ENCODE data around the gene GABRR2.

GABRR2 gene

DNA sequence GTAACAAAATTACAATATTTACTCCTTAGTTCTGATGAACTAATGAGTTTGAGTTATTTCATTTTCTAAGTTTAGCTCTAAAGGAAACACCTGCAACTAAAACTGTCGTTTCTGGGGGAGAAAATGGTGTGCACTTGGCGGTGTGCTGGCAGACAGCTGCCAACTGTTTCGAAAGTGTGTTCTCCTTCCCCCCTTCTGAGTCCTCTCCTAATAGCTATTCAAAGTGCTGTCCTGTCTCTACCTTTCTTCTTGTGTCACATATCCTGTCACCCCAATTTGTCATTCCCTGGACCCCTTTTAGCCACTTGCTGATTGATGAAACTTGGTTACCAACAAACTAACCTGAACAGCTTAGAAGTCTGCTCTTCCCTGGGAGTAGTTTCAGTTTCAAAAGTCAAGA, 42.3 kb upstream of the GABRR2 start:
- no peaks in the 10 kb centered on the region for H3K27me3 ChIP-seq (ENCODE audit: insufficient read depth, poor library complexity, severe bottlenecking)
- H3K4me3 ChIP-seq (ENCODE audit: severe bottlenecking): no peak overlapping the region
- H3K27ac ChIP-seq (ENCODE audit: poor library complexity, severe bottlenecking): no peak overlapping the region
- no peak for ATAC-seq (ENCODE audit: low read depth)
- H3K36me3 ChIP-seq (ENCODE audit: low read depth): no peaks in the 10 kb centered on the region
- no peak for DNase-seq (ENCODE audit: low spot score)
- TF ChIP-seq CTCF (IDR thresholded peaks at IDR 0.05; ENCODE audit: poor library complexity, severe bottlenecking): no peak
- H3K4me1 ChIP-seq (ENCODE audit: insufficient read depth, poor library complexity, severe bottlenecking): no peaks in the 10 kb centered on the region
- no peaks in the 10 kb centered on the region for H3K9me3 ChIP-seq (ENCODE audit: severe bottlenecking)

DNA sequence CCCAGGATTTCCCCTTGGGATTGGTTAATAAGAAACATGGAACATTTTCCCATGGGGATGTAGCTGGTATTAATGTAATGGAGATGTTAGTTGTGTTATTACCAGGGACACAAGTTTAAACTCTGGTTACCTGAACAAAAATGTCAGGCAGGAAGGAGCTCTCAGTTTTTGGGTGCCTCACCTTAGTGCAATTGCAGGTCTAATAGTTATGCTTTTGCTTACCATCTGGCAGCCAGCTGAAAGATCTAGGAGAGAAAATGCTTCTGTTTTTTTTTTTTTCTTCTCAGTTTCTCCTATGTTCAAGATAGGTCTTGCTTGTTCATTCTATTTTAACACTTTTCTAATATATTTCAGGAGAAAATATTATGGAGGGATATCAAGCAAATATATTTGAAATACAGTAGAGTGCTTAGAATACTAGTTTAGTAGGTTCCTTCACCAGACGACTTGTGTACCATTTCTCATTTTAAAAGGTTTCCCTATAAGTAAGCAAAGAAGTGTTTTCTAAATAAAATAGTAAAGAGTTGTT, 41.6 kb upstream of the GABRR2 start:
- Histone ChIP-seq H3K9me3 (ENCODE audit: severe bottlenecking) (no peaks in the 10 kb centered on the region), H3K36me3 (ENCODE audit: low read depth) (no peaks in the 10 kb centered on the region), H3K4me1 (ENCODE audit: insufficient read depth, poor library complexity, severe bottlenecking) (no peaks in the 10 kb centered on the region), H3K27ac (ENCODE audit: poor library complexity, severe bottlenecking) (no peak overlapping the region), H3K27me3 (ENCODE audit: insufficient read depth, poor library complexity, severe bottlenecking) (no peaks in the 10 kb centered on the region), H3K4me3 (ENCODE audit: severe bottlenecking) (no peak overlapping the region)
- ATAC-seq (ENCODE audit: low read depth) (no peak), DNase-seq (ENCODE audit: low spot score) (no peak)
- TF ChIP-seq CTCF (IDR thresholded peaks at IDR 0.05; ENCODE audit: poor library complexity, severe bottlenecking): no peak

DNA sequence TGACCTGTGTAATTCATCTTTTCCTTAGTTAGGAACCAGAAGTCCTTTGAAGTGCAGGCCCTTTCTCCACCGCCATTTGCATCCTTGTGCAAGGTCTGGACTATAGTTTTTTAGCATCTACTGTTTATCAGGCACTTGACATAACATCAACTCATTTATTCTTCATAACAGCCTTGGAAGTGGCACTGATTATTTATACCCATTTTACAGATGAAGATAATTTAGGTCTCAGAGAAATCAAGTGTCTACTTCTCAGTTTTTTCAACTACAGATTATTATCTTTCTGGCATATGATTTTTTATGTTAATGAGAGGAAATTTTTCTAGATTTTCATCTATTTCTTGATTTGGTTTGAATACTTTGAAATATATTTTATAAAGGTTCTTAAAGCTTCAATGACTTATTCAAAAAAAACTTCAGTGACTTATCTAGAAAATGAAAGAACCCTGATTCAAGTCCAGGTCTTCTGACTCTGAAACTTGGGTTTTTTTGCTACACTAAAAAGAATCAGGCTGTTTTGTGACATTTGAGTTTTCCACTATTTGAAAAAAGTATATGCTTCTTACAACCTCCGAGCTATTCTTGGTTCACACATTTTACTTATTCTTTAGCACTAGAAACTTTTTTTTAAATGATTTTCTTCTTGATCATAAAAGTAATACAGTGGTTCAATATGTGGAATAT, 40.6 kb upstream of the GABRR2 start:
- Histone ChIP-seq H3K27ac (ENCODE audit: poor library complexity, severe bottlenecking) (no peak overlapping the region), H3K9me3 (ENCODE audit: severe bottlenecking) (no peaks in the 10 kb centered on the region), H3K27me3 (ENCODE audit: insufficient read depth, poor library complexity, severe bottlenecking) (no peaks in the 10 kb centered on the region), H3K4me1 (ENCODE audit: insufficient read depth, poor library complexity, severe bottlenecking) (peaks cover 8% of the 10 kb centered on the region), H3K4me3 (ENCODE audit: severe bottlenecking) (no peak overlapping the region), H3K36me3 (ENCODE audit: low read depth) (no peaks in the 10 kb centered on the region)
- ATAC-seq (ENCODE audit: low read depth) (no peak), DNase-seq (ENCODE audit: low spot score) (no peak)
- no peak for TF ChIP-seq CTCF (IDR thresholded peaks at IDR 0.05; ENCODE audit: poor library complexity, severe bottlenecking)

GRCh38 chr6:89353702-89354392, 38.7 kb upstream of the GABRR2 start:
- no peaks in the 10 kb centered on the region for H3K27me3 ChIP-seq (ENCODE audit: insufficient read depth, poor library complexity, severe bottlenecking)
- no peak for TF ChIP-seq CTCF (IDR thresholded peaks at IDR 0.05; ENCODE audit: poor library complexity, severe bottlenecking)
- no peaks in the 10 kb centered on the region for H3K9me3 ChIP-seq (ENCODE audit: severe bottlenecking)
- H3K36me3 ChIP-seq (ENCODE audit: low read depth): no peaks in the 10 kb centered on the region
- peaks cover 10% of the 10 kb centered on the region for H3K4me1 ChIP-seq (ENCODE audit: insufficient read depth, poor library complexity, severe bottlenecking)
- no peak overlapping the region for H3K27ac ChIP-seq (ENCODE audit: poor library complexity, severe bottlenecking)
- DNase-seq (ENCODE audit: low spot score) (no peak), ATAC-seq (ENCODE audit: low read depth) (no peak)
- H3K4me3 ChIP-seq (ENCODE audit: severe bottlenecking): no peak overlapping the region

- DNase-seq (ENCODE audit: low spot score): no peak
- Histone ChIP-seq H3K36me3 (ENCODE audit: low read depth) (no peaks in the 10 kb centered on the region), H3K27me3 (ENCODE audit: insufficient read depth, poor library complexity, severe bottlenecking) (no peaks in the 10 kb centered on the region), H3K9me3 (ENCODE audit: severe bottlenecking) (no peaks in the 10 kb centered on the region), H3K27ac (ENCODE audit: poor library complexity, severe bottlenecking) (peak overlapping the region; percentile 47), H3K4me3 (ENCODE audit: severe bottlenecking) (peak overlapping the region; percentile 58), H3K4me1 (ENCODE audit: insufficient read depth, poor library complexity, severe bottlenecking) (peaks cover 10% of the 10 kb centered on the region)
- ATAC-seq (ENCODE audit: low read depth): no peak
- TF ChIP-seq CTCF (IDR thresholded peaks at IDR 0.05; ENCODE audit: poor library complexity, severe bottlenecking): no peak
These were observed 38.0 kb upstream of the GABRR2 start for GRCh38 chr6:89353118-89353556.
